ELR (cell line): ENCODE measurements around the gene CD63.
A peak's percentile ranks its signal among the peaks of the same experiment; 100 is the strongest.

Source experiments
- DNase-seq: peaks from one replicate; pipeline ENCODE4 v3.0.0-alpha.2; 2015; ENCODE audit warnings: low read depth

Gene CD63

DNA sequence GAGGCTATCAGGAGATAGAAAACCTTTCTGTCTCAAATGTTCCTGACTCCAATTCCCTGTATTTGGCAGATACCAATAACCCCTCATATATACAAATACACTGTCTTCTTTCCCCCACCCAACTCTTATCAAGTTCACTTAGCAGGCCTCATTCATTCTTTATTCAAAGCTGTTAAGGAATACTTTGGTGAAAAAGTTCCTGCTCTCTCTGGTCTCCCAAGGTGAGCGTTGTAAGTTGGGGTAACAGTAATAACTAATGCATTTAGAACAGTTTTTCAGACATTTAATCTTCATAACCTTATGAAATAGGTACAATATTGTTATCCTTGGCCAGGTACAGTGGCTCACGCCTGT is 10.2 kb upstream of the CD63 start:
- DNase-seq = no peak

DNA sequence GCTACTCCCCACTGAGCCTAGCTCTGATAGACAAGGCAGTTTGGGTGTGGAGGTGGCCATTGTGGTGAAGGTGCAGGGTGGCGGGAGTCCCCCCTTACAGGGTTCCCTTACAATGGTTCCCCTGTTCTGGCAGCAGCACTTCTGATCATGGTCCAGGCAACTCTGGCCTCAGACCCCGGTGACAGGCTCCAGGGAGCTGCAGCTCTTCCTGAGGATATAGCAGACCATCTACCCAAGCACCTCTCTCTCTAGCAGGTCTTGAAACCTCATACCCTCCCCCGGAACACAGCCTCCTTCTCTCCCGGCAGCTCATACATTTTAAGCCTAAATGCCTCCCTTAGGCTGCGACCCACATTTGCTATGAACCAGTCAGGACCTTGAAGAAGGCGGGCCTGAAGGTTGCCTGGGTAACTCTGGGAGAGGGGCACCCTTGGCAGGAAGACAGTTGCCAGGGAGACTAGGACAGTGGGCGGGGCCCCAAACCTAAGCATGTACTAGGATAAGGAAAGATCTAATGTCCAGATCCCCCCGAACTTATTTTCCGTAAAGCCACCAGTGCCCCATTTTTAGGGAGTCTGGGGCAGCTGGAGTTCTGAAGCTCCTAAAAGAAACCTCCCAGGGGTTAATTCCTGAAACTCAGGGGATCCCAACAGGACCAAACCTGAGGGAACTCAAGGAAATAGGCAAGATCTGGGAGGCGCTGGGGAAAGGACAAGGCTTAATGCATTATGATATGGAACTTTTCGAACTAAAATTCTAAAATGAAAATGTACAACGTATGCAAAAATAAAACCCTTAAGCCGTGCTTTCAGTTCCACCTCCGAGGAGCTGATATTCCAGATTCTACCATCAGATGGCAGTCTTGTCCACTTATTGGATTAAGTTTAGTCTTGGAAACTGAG is 9.6 kb upstream of the CD63 start:
- DNase-seq = peak; percentile 91

DNA sequence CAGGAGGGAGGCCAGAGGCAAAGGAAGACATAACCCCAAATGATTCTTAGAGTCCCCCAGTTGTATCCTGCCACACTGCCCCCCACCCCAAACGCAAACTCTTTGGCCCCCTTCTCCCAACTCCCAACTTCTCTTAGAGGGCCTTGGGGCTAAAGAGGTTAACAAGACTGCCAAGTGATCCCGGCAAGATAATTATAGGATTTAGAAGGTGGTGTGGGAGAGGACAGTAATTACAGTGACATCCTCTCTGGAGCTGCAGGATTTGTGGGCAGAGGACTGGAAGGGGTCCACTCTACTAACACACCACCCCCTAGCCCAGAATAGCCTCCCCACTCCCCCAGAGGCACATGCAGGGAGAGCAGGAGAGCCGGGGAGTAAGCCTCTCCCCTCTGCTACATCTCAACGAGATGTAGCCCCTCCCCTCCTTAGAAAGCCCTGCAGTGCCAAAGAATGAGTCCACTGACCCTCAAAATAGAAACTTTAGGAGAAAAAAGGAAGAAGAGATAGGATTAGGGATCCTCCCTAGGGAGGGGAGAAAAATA is 8.8 kb upstream of the CD63 start:
- no peak for DNase-seq

DNA sequence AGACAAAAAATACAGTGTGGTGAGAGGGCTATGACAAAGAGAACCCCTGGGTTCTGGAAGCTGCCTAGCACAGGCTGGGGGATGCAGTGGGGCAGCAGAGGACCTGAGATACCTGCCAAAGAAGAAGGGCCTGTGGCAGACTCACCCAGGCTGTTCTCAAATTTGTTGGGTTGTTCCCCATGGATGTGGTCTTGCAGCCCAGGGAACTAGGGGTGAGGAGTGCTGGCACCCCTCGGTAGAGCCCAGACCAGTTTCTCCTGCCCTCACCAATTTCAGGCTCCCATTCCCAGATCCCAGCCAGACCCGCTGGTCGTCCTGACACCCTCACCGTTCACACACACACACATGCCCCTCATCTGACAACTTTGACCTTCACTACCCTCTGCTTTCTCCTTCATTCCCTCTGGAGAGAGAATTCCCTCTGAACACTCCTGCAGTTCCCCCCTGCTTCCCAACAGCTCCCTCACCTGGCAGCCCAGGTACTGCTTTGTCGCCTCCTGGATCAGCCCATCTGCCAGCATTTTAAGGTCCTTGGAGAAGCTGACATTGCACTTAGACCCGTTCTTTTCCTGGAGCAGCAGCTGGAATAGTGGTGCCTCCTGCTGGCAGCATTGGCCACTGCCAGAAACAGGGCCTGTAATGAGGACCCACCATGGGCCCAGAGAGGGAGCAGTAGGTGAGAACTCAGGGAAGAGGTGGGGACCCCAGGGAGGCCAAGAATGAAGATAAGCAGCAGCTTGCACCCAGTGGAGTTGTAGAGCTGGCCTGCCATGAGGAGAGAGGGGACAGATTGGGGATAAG is 8.2 kb upstream of the CD63 start:
- peak; percentile 78 for DNase-seq

DNA sequence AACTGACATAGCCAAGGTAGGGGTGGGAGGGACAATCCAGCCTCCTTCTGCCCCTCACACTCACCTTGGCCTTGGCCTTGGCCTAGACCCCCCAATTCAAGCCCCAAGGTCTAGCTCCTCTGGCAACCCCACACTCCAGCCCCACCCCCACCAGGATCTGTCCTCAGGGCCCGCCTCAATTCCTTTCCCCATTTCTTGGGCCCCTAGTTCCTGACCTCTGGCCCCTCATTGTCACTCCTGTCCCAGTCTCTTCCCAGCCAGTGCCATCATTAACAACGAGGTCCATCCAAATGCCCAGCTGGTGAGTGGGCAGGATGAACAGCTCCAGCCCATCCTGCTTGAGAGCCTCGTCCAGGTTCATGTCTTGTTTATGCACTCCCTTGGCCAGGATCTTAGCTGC is 7.3 kb upstream of the CD63 start:
- DNase-seq = no peak

DNA sequence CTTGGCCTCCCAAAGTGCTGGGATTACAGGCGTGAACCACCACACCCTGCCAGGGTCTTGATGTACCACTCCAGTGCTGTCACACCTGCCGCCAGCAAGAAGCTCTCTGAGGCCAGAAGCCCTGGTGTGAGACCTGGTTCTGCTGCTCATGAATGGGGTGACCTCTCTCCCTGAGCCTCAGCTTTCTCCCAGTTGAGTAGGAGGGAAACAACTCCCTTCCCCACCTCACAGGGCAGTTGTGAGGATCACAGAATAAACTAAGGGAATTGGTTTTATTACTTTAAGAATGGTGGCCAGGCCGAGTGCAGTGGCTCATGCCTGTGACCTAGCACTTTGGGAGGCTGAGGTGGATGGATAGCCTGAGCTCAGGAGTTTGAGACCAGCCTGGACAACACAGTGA is 5.8 kb upstream of the CD63 start:
- DNase-seq = no peak

DNA sequence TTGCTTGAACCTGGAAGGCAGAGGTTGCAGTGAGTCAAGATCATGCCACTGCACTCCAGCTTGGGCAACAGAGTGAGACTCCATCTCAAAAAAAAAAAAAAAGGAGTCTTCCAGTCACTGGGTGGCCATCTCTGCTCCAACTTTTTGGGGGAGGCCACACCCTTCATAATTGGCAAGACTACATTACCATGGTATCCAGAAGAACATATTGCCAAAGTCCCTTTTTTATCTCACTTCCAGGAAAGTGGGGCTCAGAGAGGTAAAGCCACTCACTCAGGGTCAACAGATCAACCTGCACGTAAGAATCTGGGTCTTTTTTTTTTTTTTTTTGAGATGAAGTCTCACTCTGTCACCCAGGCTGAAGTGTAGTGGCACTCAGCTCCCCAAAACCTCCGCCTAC is 5.0 kb upstream of the CD63 start:
- DNase-seq = no peak

DNA sequence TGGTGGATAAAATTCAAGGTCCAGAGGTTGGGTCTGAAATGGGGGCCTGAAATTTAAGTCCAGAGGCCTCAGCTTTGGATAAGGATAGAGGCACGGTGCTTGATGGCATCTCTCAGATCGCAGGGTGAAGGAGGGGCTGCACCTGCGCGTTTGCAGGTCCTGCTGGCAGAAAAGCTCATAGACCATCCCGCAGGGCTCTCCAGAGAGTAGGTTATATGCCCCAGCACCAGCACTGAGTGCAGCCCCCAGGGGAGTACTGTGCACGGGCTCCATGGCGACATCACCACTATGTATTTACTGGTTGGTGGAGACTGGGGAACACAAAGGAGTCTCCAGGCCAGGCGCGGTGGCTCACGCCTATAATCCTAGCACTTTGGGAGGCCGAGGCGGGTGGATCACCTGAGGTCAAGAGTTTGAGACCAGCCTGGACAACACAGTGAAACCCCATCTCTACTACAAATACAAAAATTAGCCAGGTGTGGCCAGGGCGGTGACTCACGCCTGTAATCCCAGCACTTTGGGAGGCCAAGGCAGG is 4.3 kb upstream of the CD63 start:
- DNase-seq = no peak

DNA sequence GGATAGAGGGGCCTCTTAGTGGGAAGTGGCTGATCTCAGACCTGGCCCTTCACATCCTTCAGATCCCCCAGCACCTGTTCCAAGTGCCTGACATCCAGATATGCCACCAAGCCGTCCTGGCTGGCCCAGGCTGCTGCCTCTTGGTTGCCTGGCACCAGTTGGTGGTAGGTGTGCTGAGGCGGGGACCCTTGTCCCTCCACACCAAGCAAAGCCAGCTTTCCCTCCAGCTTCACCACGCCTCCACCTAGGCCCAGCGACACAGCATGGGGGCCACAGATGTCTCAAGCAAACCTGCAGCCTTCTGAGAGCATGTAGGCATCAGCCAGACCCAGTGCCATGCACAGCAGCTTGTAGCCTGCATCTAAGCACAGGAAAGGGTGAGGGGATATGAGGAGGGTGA is 3.5 kb upstream of the CD63 start:
- DNase-seq = no peak

DNA sequence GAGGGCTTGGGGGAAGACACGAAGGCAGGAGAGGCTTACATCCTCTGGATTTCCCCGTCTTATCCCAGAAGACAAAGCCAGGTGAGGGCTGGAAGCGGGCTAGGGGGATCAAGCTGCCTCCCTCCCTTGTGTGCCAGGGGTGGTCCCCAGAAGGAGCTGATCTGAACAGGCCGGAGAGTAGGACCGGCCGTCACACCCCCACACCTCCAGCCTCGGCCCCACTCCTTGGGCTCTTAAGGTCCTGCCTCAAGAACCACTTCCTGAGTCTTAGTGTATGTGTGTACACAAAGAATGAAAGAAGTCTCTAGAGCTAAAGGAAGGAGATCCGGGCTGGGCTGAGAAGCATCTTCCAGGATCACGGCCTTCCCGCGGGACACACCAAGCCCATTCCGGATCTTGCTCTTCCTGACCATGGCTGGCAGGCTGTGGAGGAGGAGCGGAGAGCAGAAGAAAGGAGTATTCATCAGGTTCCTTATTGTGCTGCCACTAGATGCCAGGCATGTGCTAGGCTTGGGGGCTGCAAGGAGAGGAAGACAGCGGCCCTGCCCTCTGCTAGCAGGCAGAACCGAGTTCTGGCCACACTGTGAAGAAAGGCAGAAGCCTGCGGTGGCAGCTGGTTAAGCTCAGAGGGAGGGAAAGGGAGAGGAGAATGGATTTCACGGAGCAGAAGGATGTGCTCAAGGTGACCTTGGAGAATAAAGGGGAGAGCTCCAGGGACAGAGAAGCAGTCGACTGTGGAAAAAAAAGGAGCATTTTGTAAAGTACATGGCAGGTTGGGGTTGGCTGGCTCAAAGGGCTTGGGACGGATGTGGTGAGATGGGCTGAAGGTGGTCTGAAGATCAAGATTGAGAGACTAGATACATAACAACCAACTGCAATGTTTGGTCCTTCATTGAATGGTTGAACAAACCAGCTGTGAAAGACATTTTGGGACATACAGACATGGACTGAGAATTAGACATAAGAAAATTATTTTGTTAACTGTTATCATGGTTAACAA is 1.3 kb upstream of the CD63 start:
- DNase-seq = peak; percentile 82

DNA sequence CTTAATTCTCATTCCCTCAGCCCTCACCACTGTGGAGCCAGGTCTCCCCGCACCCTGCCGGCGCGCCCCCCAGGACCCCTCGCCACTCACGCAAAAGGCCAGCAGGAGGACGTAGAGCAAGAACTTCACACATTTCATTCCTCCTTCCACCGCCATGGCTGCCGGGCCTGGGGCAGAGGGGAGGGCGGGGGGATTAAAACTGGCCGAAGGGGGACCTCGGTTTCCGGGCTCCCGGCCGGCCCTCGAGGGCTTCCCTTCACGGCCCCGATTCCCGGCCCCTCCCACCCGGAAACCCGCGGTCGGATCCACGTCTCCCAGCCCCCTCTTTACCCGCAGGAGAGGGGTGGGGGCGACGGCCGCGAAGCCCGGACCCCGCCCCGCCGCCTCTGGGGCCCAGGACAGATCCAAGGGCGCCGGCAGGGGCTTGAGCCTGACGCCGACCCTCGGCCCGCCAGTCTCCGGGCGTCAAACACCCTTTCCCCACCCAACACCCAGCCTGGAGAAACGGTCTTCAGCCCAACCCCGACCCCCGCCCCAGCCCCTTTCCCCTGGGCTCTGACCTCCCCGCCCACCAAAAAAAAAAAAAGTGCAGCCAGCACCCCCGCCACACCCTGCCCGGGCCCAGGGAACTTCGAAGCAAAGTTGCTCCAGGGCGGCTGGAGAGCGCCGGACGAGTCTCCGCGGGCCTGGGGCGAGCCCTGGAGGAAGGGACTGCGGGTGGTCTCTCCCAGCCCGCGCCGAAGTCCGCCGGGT is 447 bp downstream of the CD63 start:
- peak; percentile 74 for DNase-seq

DNA sequence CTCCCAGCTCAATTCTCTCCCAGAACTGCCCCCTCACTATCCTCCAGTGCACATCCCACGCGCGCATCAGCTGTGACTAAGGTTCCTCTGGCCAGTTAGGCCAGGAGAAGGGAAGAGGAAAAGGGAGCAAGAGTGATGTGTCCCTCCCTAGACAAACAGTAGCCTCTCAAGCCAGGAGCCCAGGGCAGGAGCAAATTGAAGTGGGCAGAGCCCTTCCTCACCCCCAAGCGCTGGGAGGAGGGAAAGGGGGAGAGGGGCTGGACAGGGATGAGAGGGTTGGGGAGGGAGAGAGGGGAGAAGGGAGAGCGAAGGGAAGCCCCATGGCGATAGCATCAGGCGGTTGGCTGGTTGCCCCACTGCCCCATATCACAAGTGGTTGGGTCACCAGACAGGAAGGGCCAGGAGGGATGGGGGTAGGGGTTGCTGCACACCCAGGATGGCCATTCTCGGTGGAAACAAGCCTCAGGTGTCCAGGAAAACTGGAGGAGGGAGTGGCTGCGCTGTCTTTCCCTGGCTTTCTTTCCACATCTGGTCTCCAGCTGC is 1.1 kb downstream of the CD63 start:
- DNase-seq = peak; percentile 74

DNA sequence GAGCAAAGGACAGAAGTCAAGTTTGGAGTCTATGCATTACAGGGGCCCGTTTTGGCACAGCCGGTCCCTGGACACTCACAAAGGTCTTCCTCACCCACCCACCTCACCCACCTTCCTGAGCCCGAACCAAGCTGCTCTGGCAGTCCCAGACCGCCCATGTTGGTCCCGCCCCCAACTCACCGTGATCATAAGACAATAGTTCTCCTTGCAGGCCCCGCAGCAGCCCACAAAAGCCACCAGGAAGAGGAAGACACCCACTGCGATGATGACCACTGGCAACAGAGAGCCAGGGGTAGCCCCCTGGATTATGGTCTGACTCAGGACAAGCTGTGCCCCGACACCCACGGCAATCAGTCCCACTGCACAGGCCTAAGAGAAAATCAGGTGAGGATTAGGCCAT is 1.8 kb downstream of the CD63 start:
- DNase-seq = no peak

DNA sequence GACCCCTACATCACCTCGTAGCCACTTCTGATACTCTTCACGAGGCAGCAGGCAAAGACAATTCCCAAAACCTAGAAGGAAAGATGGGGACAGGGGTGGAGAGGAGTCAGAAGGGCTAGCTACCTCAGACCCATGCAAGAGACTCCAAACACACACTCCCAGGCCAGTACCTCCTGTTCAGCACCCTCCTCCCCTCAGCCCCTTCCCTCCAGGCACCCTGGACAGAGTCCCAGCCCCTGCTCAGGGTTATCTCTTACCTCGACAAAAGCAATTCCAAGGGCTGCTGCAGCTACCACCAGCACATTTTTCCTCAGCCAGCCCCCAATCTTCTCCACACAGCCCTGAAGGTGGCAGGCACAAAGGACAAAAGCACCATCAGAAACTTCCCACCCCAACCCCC is 3.3 kb downstream of the CD63 start:
- DNase-seq = no peak

DNA sequence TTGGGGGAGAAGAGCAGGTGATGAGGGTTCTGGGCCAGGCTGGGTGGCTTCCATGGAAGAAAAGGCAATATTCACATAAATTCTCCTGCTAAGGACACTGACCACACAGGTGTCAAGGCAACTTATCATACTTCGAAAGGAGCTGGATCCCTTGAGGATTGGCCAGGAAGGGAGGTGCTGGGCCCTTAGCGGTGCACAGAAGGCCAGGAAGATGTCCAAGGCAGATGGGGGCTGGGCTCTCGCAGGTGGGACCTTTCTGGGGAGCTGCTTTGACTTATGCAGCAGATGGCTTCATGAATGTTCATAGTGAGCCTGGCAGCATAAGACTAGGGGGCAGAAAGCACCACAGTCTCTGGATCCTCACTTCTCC is 3.9 kb downstream of the CD63 start:
- no peak for DNase-seq

DNA sequence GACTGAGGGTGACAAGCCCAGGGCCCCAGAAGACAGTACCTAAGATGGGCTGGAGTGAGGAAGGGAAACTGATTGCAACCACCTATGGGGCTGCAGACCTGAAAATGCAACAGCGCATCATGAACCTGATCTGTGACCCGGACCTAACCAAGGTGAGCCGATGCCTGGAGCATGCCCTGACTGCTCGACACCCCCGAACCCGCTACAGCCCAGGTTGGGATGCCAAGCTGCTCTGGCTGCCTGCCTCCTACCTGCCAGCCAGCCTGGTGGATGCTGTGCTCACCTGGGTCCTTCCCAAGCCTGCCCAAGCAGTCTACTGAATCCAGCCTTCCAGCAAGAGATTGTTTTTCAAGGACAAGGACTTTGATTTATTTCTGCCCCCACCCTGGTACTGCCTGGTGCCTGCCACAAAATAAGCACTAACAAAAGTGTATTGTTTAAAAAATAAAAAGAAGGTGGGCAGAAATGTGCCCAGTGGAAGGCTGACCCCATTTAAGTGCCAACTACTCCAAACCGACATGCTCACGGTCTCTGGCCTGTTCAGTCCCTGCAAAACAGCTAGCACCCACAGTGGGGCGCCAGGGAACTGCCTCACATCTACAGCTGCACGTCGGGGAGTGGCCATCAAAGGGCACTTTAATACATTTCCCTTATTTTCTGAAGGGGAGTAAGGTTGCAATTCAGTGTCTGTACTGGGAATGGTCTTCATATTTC is 4.4 kb downstream of the CD63 start:
- DNase-seq = peak; percentile 76

DNA sequence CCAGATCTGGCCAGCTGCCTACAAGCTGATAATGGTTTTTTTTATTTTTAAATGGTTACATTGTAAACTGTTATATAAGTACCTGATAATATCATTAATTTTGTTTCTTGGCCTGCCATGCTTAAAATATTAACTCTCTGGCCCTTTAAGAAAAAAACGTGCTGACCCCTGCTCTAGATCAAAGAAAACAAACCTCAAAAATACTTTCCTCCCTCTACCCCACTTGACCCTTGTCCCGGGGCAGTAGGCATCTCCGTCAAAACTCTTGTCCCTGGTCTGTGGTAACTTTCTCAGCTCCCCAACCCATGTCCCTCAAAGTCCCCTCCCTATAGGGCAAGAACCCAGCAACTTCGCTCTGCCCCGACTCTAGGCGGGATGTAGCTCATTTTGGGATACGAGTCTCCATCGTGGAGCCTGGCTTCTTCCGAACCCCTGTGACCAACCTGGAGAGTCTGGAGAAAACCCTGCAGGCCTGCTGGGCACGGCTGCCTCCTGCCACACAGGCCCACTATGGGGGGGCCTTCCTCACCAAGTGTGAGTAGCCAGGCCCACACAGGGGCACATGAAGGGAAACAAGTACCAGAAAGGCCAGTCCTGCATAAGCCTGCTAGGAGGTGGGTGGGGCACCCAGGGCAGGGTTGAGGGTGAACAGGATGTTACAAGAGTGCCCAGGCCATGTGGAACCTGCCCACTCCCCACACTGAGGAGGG is 5.1 kb downstream of the CD63 start:
- DNase-seq = no peak

DNA sequence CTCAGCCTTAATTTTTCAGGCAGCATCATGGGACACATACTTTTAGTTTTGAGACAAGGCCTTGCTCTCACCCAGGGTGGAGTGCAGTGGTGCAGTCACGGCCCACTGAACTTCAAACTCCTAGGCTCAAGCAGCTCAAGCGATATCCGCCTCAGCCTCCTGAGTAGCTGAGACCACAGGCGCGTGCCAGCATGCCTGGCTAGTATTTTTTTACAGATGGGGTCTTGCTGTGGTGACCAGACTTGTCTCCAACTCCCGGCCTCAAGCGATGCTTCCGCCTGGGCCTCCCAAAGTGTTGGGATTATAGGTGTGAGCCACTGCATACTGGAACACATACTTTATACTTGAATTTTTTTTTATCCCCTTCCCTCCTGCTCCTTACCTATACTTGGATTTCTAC is 5.9 kb downstream of the CD63 start:
- no peak for DNase-seq

DNA sequence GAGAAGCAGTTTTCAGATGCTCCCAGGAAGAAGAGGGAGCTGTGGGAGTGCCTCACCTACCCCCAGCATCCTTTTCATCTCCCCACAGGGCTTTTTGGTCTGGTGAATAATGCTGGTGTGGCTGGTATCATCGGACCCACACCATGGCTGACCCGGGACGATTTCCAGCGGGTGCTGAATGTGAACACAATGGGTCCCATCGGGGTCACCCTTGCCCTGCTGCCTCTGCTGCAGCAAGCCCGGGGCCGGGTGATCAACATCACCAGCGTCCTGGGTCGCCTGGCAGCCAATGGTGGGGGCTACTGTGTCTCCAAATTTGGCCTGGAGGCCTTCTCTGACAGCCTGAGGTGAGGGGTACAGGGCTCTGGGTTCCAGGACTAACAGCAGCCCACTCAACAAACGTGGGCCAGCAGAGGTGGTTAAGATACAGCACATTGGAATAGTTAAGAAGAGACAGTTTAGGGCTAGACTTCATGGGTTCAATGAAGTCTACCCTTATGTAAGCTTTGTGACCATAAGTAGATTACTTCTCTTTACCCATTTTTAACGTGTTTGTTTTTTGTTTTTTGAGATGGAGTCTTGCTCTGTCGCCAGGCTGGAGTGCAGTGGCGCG is 7.1 kb downstream of the CD63 start:
- no peak for DNase-seq
